ENCODE measurements around the gene ZNF776. TPM values are rescaled to one million over a fixed set of nuclear protein-coding genes. Genes with fewer than 3 reads are reported as not detected.
"Not testable (repeated sequence)": the region's sequence is repeated elsewhere in the genome, so short reads cannot be mapped to it uniquely, and the experiment has no call there.

ZNF776 gene
- total RNA-seq, 6 donors from 2014 or later, result 9.7 to 83.8 (median 13.3) TPM

GRCh38 chr19:57786286-57786685 lies 39.7 kb downstream of the ZNF776 start:
- H3K9me3 ChIP-seq, result peaks cover 17 to 82% (median 63%) of the 10 kb centered on the region in 4 donors
- H3K4me3 ChIP-seq, result no peak overlapping the region
- H3K4me1 ChIP-seq, result no peaks in the 10 kb centered on the region
- no peaks in the 10 kb centered on the region for H3K27me3 ChIP-seq
- H3K27ac ChIP-seq, result no peak overlapping the region
- ATAC-seq (ENCODE audit: low FRiP score in 2 of 2) (no peak), DNase-seq (peak in 1 of 2 donors; percentile 75)
- TF ChIP-seq CTCF (IDR thresholded peaks at IDR 0.05) (no peak), POLR2A (IDR thresholded peaks at IDR 0.05) (no peak), POLR2AphosphoS5 (IDR thresholded peaks at IDR 0.05) (no peak), EP300 (IDR thresholded peaks at IDR 0.05) (no peak)
- H3K36me3 ChIP-seq, result peaks cover 5 to 36% (median 16%) of the 10 kb centered on the region in 4 donors
- 96 to 97% methylated on average over 19 to 34 of the region's 38 CpGs for WGBS, 2 donors

- TF ChIP-seq CTCF (IDR thresholded peaks at IDR 0.05) (no peak), EP300 (IDR thresholded peaks at IDR 0.05) (no peak), POLR2A (IDR thresholded peaks at IDR 0.05) (no peak), POLR2AphosphoS5 (IDR thresholded peaks at IDR 0.05) (no peak)
- no peaks in the 10 kb centered on the region for H3K27me3 ChIP-seq
- H3K9me3 ChIP-seq, result peaks cover 13 to 76% (median 62%) of the 10 kb centered on the region in 4 donors
- ATAC-seq (ENCODE audit: low FRiP score in 2 of 2) (no peak), DNase-seq (no peak)
- WGBS, 2 donors, result 86 to 90% methylated on average over 5 of the region's 5 CpGs
- H3K36me3 ChIP-seq, result peaks cover 5 to 37% (median 16%) of the 10 kb centered on the region in 4 donors
- no peak overlapping the region for H3K4me3 ChIP-seq
- no peaks in the 10 kb centered on the region for H3K4me1 ChIP-seq
- no peak overlapping the region for H3K27ac ChIP-seq
Observed at GRCh38 chr19:57786906-57787305, 40.3 kb downstream of the ZNF776 start.

- ATAC-seq (ENCODE audit: low FRiP score in 2 of 2) (no peak), DNase-seq (no peak)
- H3K4me1 ChIP-seq, result no peaks in the 10 kb centered on the region
- H3K27me3 ChIP-seq, result no peaks in the 10 kb centered on the region
- no peak overlapping the region for H3K4me3 ChIP-seq
- peaks cover 6 to 67% (median 56%) of the 10 kb centered on the region in 4 donors for H3K9me3 ChIP-seq
- no peak overlapping the region for H3K27ac ChIP-seq
- H3K36me3 ChIP-seq, result peaks cover 5 to 48% (median 19%) of the 10 kb centered on the region in 4 donors
- TF ChIP-seq CTCF (IDR thresholded peaks at IDR 0.05) (no peak), POLR2AphosphoS5 (IDR thresholded peaks at IDR 0.05) (no peak), POLR2A (IDR thresholded peaks at IDR 0.05) (no peak), EP300 (IDR thresholded peaks at IDR 0.05) (no peak)
Observed at GRCh38 chr19:57788114-57788692, 41.6 kb downstream of the ZNF776 start.

- Histone ChIP-seq H3K4me1 (no peaks in the 10 kb centered on the region), H3K4me3 (no peak overlapping the region), H3K27me3 (no peaks in the 10 kb centered on the region), H3K9me3 (peaks cover 6 to 61% (median 46%) of the 10 kb centered on the region in 4 donors), H3K36me3 (peaks cover 5 to 48% (median 19%) of the 10 kb centered on the region in 4 donors), H3K27ac (no peak overlapping the region)
- ATAC-seq (ENCODE audit: low FRiP score in 2 of 2) (no peak), DNase-seq (no peak)
- 93 to 95% methylated on average over 4 of the region's 4 CpGs for WGBS, 2 donors
- no peak for TF ChIP-seq CTCF (IDR thresholded peaks at IDR 0.05)
- TF ChIP-seq POLR2AphosphoS5 (IDR thresholded peaks at IDR 0.05), result no peak
- TF ChIP-seq POLR2A (IDR thresholded peaks at IDR 0.05), result no peak
- TF ChIP-seq EP300 (IDR thresholded peaks at IDR 0.05), result no peak
Observed at GRCh38 chr19:57789288-57789687, 42.7 kb downstream of the ZNF776 start.

- H3K27ac ChIP-seq; ATAC-seq (ENCODE audit: low FRiP score in 2 of 2); H3K4me3 ChIP-seq; H3K27me3 ChIP-seq; H3K4me1 ChIP-seq; DNase-seq: not testable (repeated sequence)
- WGBS, 2 donors, result 86 to 100% methylated on average over 1 of the region's 1 CpG
- Histone ChIP-seq H3K9me3 (peaks cover 0 to 13% (median 0%) of the 10 kb centered on the region in 4 donors), H3K36me3 (peaks cover 0 to 33% (median 3%) of the 10 kb centered on the region in 4 donors)
Observed at GRCh38 chr19:57796580-57796979, 50.0 kb downstream of the ZNF776 start.

All from upper lobe of left lung (tissue), 6 donors.